Inflammatory macrophage treated with lipopolysaccharide for 1 hour (primary cell): ENCODE data around the gene RNF217.
"Not testable (repeated sequence)": the region's sequence is repeated elsewhere in the genome, so short reads cannot be mapped to it uniquely, and the experiment has no call there.

Source experiments
- DNase-seq, 2 donors: peaks; one replicate each; pipeline ENCODE4 v3.0.0-alpha.2; 2020 to 2022

RNF217 gene, protein sequence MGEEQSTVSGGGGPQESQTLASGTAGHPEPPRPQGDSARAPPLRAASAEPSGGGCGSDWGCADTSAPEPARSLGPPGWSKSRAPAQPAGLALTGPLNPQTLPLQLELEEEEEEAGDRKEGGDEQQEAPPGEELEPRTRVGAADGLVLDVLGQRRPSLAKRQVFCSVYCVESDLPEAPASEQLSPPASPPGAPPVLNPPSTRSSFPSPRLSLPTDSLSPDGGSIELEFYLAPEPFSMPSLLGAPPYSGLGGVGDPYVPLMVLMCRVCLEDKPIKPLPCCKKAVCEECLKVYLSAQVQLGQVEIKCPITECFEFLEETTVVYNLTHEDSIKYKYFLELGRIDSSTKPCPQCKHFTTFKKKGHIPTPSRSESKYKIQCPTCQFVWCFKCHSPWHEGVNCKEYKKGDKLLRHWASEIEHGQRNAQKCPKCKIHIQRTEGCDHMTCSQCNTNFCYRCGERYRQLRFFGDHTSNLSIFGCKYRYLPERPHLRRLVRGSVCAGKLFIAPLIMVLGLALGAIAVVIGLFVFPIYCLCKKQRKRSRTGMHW

DNA sequence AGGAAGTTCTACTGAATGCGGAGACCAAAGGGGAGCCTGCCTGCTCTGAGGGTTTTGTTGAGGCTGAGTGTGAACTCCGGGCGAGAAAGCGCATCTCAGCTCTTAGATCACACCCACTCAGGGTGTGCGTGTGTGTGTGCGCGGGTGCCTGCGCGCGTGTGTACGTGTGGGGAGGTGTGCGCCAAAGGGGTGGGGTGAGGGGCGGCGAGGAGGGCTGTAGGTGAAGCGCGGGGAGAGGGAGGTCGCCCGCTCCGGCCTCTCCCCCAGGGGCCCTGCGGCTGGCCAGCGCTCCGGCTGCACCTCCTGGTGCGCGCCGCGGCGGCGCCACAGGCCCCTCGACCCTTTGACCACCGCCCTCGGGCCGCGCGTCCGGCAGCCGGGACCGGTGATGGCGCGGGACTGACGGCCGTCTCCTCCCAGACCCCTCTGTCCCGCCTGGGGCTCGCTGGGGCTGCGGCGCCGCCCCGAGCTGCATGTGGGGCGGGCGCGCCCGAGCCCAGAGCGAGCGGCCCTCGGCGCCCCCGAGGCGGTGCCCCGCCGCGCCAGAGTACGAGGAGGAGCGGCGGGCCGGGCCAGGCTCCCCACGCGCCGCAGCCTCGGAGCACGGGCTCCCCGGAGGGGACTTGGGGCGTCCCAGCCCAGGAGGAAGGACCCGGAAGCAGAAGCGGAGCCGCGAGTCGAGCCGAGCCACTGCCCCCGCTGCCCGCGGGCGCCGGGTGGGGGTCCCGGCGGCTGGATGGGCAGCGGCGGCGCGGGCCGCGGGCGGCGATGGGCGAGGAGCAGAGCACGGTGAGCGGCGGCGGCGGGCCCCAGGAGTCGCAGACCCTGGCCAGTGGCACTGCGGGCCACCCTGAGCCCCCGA lies at the start of gene RNF217:
RNF217 (plus strand) TSS at position 661 of the 862 bp plus-strand sequence; CDS start at position 769, 108 bp downstream.
- DNase-seq: peak; percentile 26 to 31

DNA sequence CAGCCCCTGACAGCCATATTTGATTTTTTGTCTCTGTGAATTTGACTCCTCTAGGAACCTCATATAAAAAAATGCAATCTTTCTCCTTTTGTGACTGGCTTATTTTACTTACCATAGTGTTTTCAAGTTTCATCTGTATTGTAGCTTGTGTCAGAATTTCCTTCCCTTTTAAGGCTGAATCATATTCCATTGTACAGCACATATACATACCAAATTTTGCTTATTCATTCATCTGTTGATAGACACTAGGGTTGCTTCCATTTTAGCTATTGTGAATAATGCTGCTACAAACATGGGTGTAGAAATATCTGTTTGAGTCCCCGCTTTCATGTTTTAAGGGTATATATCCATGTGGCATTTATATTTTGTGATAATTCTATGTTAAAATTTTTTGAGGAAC lies 49.2 kb upstream of the RNF217 start:
- no peak for DNase-seq

DNA sequence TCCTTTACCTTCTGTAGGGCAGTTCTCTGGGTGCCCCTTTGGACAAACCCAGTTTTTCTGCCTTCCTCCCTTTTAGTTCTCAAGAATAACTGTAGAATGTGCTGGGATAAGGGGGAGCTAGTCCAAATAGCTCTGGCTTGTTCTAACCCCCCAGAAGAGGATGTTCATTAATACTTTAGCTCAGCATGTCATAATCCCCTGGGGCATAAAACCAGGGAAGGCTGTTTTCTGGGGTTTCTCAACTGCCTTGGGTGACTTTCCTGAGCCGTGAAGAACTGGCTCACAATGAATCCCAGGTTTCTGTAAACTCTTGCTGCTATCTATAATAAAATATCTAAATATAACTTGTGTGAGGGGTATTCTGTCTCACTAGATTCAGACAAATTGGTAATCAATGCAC lies 44.5 kb upstream of the RNF217 start:
- DNase-seq: no peak

DNA sequence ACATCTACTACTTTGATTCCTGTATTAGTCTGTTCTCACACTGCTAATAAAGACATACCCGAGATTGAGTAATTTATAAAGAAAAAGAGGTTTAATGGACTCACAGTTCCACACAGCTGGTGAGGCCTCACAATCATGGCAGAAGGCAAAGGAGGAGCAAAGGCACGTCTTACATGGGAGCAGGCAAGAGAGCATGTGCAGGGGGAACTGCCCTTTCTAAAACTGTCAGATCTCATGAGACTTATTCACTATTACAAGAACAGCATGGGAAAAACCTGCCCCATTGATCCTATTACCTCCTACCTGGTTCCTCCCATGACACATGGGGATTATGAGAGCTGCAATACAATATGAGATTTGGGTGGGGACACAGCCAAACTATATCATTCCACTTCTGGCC lies 42.5 kb upstream of the RNF217 start:
- DNase-seq: not testable (repeated sequence)

DNA sequence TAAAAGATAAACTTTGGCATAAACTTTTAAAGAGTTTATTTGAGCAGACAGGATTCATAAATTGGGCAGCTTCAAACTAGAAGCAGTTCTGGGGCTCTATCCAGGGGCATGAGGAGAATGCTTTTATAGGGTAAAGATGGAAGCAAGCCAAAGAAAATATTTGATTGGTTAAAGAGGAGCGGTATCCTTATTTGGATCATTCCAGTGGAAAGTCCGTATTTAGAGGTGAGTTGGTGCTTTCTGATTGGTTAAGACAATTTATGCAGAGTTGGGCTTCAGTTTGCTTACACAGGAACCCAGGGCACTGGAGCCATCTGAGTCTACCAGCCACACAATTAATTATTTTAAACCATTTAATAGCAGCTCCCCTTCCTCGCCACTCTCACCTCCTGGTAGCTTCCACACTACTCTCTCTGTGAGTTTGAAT lies 37.9 kb upstream of the RNF217 start:
- DNase-seq: no peak

DNA sequence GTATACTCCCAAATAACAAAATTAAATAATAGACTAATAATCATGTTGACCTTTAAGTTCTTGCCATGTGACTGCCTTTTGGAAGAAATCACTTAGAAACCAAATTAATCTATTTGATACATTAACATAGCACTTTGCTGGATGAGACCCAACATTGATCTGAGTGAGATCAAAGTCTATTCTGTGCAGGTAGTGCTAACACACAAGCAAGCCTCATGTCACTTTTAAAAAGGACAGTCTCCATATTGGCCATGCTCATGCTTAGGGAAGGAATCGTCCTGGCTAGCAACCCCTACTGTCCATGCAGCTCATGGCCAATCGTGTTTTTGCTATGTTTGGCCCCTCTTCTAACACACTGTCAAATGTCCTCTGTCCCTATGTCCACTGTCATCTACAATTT lies 35.8 kb upstream of the RNF217 start:
- DNase-seq: no peak

DNA sequence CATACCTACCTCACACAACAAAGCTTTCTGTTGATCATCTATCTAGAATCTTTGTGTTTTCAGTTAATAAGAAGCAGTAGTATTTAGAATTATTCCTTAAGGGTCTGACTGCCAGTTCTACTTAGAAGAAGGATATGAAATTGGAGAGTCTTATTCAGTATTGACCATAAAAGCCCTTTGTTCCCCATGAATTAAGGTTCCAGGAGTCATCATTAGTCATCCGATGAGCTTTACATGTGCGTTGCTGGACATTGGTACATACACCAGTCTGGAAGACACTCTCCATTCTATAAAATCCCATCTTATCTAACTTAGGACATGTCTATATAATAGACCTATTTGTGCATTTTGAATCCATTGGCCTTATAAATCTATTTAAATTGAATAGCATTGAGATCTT lies 34.4 kb upstream of the RNF217 start:
- no peak for DNase-seq

DNA sequence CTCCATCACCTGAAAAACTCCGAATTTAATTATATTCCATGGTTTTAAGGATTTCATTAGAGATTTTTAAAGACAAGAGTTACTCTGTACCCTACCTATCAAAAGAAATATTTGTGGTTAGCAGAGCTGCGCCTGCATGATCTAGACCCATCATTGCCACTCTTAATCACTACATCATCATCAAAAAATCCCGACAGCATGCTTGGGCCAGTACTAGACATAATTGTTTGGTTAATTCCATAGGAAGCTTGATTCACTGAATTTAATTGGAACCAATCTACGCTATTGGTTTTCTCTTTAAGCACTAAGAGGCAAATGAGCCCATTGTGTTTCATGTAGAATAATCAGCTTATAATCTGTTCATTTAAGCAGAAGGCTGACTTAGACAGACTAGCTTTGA lies 33.4 kb upstream of the RNF217 start:
- no peak for DNase-seq

DNA sequence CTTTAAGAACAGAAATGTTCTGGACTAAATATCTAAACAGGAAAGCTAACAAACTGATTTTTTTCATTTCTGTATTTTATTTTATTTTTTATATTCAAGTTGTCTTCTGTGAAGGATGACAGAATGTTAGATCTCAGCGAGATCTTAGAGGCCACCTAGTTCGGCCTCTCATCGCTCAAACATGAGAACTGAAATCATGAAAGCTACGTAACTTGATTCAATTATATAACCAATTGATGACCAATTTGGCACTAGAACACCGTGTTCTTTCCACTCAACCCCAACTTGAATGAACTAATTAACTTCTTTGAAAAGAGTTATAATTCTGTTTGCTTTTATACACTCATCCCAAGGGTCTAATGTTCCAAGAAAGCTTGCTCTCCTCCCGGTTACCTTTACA lies 24.6 kb upstream of the RNF217 start:
- no peak for DNase-seq

DNA sequence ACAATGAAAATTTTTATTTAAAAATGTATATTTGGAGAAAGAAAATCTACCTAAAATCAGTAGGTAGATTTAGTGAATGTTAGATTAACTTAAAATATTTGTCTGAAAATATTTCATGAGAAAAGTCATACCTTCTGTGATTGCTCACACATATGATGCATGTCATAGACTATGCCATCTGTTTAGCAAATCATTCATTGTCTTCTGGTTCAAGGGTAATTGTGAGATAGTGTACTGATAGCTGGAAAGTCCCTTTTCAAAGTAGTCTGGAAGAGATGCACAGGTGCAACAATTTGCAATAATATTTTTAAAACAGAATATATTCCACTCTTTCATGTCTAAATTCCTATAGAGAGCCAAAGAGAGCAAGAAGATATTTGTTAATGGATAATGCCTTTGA lies 21.0 kb upstream of the RNF217 start:
- no peak for DNase-seq

DNA sequence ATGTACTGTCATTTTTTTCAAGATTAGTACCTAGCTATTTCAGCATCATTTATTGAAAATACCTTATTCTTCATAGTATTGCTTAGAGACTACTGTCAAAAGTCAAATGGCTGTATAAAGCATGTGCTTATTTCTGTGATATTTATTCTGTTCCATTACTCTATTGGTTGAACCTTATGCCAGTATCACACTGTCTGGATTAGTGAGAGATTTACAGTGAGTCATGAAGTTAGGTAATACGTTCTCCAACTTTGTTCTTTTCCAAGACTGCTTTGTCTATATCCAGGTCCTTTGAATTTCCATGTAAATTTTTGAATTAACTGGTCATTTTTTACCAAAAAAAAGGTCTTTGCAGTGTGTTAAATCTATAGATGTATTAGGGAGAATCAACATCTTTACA lies 18.6 kb upstream of the RNF217 start:
- DNase-seq: no peak

DNA sequence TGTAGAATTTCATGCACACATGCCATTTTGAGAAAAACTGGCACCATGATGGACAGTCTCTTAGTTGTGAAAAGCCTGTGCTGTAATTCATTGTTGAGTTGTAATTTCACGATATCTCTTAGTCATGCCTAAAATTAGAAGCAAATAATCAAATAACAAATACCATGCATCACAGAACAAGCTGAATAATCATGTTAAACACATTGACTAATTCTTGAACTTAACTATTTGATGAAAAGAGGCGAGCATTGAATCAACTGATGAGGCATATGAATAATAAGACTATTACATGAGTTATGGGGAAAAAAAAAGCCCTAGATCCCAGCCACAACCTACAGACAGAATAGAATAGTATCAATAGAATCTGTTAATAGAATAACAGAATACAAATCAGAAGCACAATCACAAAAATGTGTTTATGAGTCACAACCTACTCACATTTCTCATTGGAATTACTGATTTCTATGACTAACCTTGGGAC lies 14.2 kb upstream of the RNF217 start:
- DNase-seq: no peak

DNA sequence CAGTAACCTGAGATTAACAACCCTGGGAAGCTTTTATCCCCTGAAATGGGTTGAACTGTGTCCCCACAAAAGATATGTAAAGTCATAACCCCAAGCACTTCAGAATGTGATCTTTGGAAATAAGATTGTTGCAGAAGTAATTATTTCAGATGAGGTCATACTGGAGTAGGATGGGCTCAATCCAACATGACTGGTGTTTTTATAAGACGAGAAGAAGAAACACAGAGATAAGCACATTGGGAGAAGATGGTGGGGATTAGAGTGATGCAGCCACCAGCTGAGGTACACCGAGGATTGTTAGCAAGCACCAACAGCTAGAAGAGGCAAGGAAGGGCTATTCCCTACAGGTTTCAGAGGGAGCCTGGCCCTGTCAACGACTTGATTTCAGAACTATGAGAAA lies 12.5 kb upstream of the RNF217 start:
- DNase-seq: no peak

DNA sequence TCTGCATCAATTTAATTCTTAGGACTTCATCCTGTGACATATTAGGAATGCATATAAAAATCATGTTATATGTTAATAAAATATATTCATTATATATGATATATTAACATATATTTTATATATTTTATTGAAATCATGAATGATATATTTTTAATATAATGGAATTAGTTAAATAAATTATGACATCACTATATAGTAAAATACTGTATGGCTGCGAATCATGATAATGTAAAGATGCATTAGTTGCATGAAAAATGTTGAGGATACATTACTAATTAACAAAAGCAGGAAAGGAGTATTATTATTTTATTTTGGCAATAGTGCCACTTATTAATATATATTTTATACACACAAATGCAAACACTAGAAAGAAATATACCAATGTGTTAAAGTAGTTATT lies 8.4 kb upstream of the RNF217 start:
- no peak for DNase-seq

DNA sequence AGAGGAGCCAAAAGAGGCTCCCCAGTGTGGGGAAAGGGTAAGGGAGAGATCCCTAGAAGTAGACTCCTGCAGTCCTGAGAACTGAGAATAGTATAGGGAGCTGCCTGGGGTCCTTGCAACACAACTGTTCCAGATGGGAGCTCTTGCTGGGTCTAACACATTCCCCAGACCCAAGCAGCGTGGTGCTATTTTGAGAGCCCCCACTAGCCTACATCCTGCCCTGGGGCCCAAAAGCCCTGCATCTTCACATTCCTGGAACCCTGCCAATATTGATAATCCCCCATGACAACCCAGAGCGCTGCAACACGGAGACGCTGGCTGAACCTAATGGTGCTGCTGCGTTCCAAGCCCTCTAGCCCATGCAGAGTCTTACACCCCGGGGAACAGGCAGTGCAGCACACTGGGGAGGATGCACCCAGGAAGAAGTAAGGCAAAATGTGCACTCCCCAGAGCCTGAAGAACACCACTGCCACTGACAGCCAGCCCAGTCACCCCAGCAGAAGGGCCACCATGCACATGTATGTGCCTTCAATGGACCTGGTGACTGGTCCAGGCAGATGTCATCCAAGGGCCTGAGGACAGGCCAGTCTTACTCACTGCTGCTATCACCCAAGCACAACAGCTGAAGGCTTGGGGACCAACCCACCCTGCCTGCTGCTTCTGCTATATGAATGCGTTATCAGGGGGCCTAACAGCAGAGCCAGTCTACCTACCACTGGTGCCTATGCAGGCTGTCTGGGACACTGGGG lies 7.0 kb upstream of the RNF217 start:
- no peak for DNase-seq

DNA sequence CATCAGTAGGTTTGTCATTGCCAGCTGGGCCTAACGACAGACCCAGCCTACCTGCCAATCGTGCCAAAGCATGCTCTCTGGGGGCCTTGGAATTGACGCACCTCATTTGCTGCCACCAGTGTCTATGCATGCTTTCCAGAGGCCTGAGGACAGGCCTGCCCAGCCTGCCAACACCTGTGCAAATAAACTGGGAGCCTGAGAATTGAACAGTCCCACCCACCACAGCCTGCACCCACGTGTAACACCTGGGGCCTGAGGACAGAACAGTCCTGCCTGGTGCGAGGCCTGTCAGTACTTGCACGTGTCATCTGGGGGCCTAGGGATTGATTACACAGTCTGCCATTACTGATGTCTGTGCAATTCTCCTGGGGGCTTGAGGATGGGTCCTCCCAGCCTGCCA lies 6.2 kb upstream of the RNF217 start:
- DNase-seq: no peak

DNA sequence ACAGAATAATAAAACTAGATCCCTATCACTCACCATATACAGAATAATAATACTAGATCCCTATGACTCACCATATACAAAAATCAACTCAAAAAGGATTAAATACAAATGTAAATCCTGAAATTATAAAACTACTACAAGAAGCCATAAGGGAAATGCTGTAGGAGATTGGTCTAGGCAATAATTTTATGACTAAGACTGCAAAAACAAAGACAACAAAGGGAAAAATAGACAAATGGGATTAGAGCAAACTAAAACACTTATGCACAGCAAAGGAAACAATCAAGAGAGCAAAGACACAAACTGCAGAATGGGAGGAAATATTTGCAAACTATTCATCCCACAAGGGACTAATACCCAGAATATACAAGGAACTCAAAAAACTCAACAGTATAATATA lies 4.1 kb upstream of the RNF217 start:
- DNase-seq: no peak

DNA sequence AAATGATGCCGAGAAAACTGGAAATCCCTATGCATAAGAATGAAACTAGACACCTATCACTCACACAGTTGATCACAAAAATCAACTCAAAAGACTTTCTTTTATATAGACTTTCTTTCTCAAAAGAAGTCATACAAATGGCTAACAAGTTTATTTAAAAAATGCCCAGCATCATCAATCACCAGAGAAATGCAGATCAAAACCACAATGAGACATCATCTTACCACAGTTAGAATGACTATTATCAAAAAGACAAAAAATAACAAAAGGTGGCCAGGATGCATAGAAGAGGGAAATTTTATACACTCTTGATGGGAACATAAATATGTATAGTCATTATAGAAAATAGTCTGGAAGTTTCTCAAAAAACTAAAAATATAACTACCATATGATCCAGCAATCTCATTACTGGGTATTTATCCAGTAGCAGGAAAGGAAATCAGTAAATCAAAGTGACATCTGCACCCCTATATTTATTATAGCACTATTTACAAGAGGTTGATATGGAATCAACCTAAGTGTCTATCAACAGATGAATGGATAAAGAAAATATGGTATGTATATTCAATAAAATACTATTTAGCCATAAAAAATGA lies 3.4 kb upstream of the RNF217 start:
- peak; percentile 11 to 13 for DNase-seq

DNA sequence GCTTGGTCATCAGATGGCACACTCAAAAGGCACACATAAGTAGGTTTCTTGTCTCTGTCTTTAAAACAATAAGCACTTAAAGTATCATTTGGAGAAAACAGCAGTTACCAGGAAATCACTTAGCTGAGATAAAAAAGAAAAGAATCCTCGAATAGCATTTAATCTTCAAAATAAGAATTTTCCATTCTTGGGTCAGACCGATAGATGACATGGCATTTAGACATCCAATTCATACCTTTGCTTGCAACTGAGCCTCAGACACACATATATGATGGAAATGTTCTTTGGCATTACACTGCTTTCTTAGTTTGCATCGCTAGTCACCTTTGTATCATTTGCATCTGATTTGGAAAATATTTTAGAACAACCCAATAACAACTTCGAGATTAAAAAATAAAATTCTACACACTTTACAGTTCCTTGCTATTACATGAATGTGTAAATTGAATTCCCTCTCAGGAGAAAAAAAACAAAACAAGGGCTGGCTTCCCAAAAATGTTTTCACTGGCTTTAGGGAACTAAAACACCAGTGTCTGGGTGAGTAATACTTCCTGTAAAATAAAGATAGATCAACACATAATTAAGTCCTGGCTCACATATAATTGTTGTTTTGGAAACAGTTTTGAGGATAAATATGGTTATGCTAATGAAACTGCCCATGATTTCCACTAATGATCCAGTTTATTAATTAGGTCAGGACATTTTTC lies 1.3 kb upstream of the RNF217 start:
- peak; percentile 40 to 44 for DNase-seq

DNA sequence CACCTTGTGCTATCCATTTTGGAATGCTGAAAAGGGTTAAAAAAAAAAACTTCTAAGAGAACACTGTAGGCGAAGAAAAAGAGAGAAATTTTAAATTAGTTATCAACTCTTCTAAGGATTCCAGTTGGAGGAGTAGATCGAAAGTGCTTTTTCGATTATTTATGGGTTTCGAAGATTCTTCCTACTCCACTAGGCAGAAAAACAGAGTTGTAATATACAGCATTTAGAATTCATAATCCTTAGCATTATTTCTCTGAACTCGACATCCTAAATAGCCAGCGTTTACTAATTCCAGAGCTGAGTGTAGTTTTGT lies 817 bp upstream of the RNF217 start:
- no peak for DNase-seq

DNA sequence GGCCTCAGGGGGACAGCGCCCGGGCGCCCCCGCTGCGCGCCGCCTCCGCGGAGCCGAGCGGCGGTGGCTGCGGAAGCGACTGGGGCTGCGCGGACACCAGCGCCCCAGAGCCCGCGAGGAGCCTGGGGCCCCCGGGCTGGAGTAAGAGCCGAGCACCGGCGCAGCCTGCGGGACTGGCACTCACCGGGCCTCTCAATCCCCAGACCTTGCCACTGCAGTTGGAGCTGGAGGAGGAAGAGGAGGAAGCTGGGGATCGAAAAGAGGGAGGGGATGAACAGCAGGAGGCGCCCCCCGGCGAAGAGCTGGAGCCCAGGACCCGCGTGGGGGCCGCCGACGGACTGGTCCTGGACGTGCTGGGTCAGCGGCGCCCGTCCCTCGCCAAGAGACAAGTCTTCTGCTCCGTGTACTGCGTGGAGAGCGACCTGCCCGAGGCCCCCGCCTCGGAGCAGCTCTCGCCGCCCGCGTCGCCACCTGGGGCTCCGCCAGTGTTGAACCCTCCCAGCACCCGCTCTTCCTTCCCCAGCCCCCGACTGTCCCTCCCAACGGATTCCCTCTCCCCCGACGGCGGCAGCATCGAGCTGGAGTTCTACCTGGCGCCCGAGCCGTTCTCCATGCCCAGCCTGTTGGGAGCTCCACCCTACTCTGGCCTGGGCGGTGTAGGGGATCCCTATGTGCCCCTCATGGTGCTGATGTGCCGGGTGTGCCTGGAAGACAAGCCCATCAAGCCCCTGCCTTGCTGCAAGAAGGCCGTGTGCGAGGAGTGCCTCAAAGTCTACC lies 590 bp downstream of the RNF217 start:
- DNase-seq: peak; percentile 8 to 24
